Type B pancreatic cell (in vitro differentiated cells): Measurements from ENCODE around the gene SNX8. TPM values are rescaled to one million over a fixed set of nuclear protein-coding genes. Genes with fewer than 3 reads are reported as not detected.
A peak's percentile ranks its signal among the peaks of the same experiment; 100 is the strongest.

Source experiments
- DNase-seq: peaks from one replicate; pipeline ENCODE4 v3.0.0; 2021; ENCODE audit warnings: mixed read lengths; ENCODE audit not compliant: unreplicated experiment; ENCODE audit errors: extremely low spot score
- H3K27ac Mint-ChIP-seq: 2 replicates; pipeline ENCODE4 v1.8.0; 2021; ENCODE audit warnings: mild to moderate bottlenecking, mixed read lengths
- H3K27me3 Mint-ChIP-seq: 2 replicates; pipeline ENCODE4 v1.8.0; 2021; ENCODE audit warnings: mixed read lengths
- H3K36me3 Mint-ChIP-seq: 2 replicates; pipeline ENCODE4 v1.8.0; 2021; ENCODE audit warnings: mixed read lengths
- H3K4me1 Mint-ChIP-seq: one replicate; pipeline ENCODE4 v1.8.0; 2021; ENCODE audit warnings: mixed read lengths; ENCODE audit not compliant: unreplicated experiment
- H3K4me3 Mint-ChIP-seq: 2 replicates; pipeline ENCODE4 v1.8.0; 2021; ENCODE audit warnings: mild to moderate bottlenecking, mixed read lengths
- H3K9me3 Mint-ChIP-seq: 2 replicates; pipeline ENCODE4 v1.8.0; 2021; ENCODE audit warnings: mixed read lengths
- CTCF ChIP-seq: fragments of 200-600 bp; sonication (generic); conservative IDR thresholded peaks from 2 replicates; pipeline ENCODE4 v1.5.0; 2021; ENCODE audit warnings: antibody characterized with exemption, mild to moderate bottlenecking
- total RNA-seq: library from RNA; stranded (reverse); gene quantifications from 2 replicates; pipeline ENCODE4 v1.2.1, GENCODE V29; 2021; ENCODE audit warnings: low replicate concordance

The SNX8 gene
- total RNA-seq, 1 donor from 2014 or later, result 29.1 TPM

GRCh38 chr7:2209961-2210323 lies 104.3 kb downstream of the SNX8 start:
- Mint-ChIP-seq H3K4me1 (peaks cover 5% of the 10 kb centered on the region), H3K27ac (no peak overlapping the region), H3K36me3 (peaks cover 30% of the 10 kb centered on the region), H3K27me3 (no peaks in the 10 kb centered on the region), H3K9me3 (no peaks in the 10 kb centered on the region), H3K4me3 (no peak overlapping the region)
- no peak for TF ChIP-seq CTCF
- DNase-seq, result no peak

GRCh38 chr7:2209146-2209960 lies 104.9 kb downstream of the SNX8 start:
- DNase-seq, result no peak
- TF ChIP-seq CTCF, result peak; percentile 88
- Mint-ChIP-seq H3K36me3 (peaks cover 30% of the 10 kb centered on the region), H3K27ac (no peak overlapping the region), H3K4me1 (peaks cover 8% of the 10 kb centered on the region), H3K27me3 (no peaks in the 10 kb centered on the region), H3K9me3 (no peaks in the 10 kb centered on the region), H3K4me3 (no peak overlapping the region)

- Mint-ChIP-seq H3K4me3 (no peak overlapping the region), H3K36me3 (peaks cover 25% of the 10 kb centered on the region), H3K27ac (no peak overlapping the region), H3K9me3 (no peaks in the 10 kb centered on the region), H3K4me1 (peaks cover 14% of the 10 kb centered on the region), H3K27me3 (no peaks in the 10 kb centered on the region)
- TF ChIP-seq CTCF, result no peak
- DNase-seq, result no peak
These were observed 105.5 kb downstream of the SNX8 start for GRCh38 chr7:2208712-2209111.

GRCh38 chr7:2205036-2205780 lies 109.0 kb downstream of the SNX8 start:
- DNase-seq, result no peak
- H3K9me3 Mint-ChIP-seq, result no peaks in the 10 kb centered on the region
- no peak overlapping the region for H3K4me3 Mint-ChIP-seq
- H3K27me3 Mint-ChIP-seq, result no peaks in the 10 kb centered on the region
- no peak for TF ChIP-seq CTCF
- H3K4me1 Mint-ChIP-seq, result peaks cover 25% of the 10 kb centered on the region
- H3K36me3 Mint-ChIP-seq, result peaks cover 21% of the 10 kb centered on the region
- peak overlapping the region; percentile 52 for H3K27ac Mint-ChIP-seq

- Mint-ChIP-seq H3K4me1 (peaks cover 25% of the 10 kb centered on the region), H3K4me3 (no peak overlapping the region), H3K27ac (peak overlapping the region; percentile 52), H3K36me3 (peaks cover 21% of the 10 kb centered on the region), H3K27me3 (no peaks in the 10 kb centered on the region), H3K9me3 (no peaks in the 10 kb centered on the region)
- no peak for DNase-seq
- no peak for TF ChIP-seq CTCF
These were observed 109.8 kb downstream of the SNX8 start for GRCh38 chr7:2204446-2204845.
